K562 (cell line): ENCODE measurements around the gene SRBD1. TPM values are rescaled to one million over a fixed set of nuclear protein-coding genes. Genes with fewer than 3 reads are reported as not detected.

ENCODE experiments used
- ATF1 ChIP-seq, 2 experiments: fragments of 450-650 bp in 1 of 2; IDR thresholded peaks; 2 replicates each; pipeline ENCODE4 v1.6.1; 2016; ENCODE audit warnings: missing compliant biosample characterization in 1 of 2, missing genetic modification characterization in 1 of 2
- BCLAF1 ChIP-seq, 2 experiments: fragments of 450-650 bp in 1 of 2; IDR thresholded peaks; 2 replicates each; pipeline ENCODE4 v1.6.1; 2011 to 2017; ENCODE audit warnings: low read depth in 2 of 2, antibody characterized with exemption in 1 of 2, borderline replicate concordance in 1 of 2, low read length in 1 of 2, mild to moderate bottlenecking in 1 of 2, mixed read lengths in 1 of 2; ENCODE audit not compliant: control insufficient read depth in 1 of 2
- BCOR ChIP-seq: fragments of 450-650 bp; IDR thresholded peaks from 2 replicates; pipeline ENCODE4 v1.6.1; 2016
- CHD4 ChIP-seq: fragments of 200-600 bp; sonication (generic); IDR thresholded peaks from 3 replicates; pipeline ENCODE4 v1.6.1; 2012; ENCODE audit warnings: low read depth, mild to moderate bottlenecking, mixed read lengths, low read length, inconsistent platforms; ENCODE audit not compliant: insufficient read depth, insufficient replicate concordance, poor library complexity, severe bottlenecking
- DACH1 ChIP-seq: fragments of 450-650 bp; IDR thresholded peaks from 2 replicates; pipeline ENCODE4 v1.6.1; 2018; ENCODE audit not compliant: partially characterized antibody
- DEAF1 ChIP-seq: fragments of 450-650 bp; formaldehyde crosslinking; IDR thresholded peaks from 2 replicates; pipeline ENCODE4 v1.4.0; 2020; ENCODE audit warnings: mild to moderate bottlenecking, moderate library complexity
- ELF1 ChIP-seq: fragments of 200-800 bp; sonication (Bioruptor generic); IDR thresholded peaks from 2 replicates; pipeline ENCODE4 v1.6.1; 2016; ENCODE audit warnings: missing genetic modification characterization, missing compliant biosample characterization
- EZH2 ChIP-seq: IDR thresholded peaks from 2 replicates; pipeline ENCODE4 v1.6.1; 2012; ENCODE audit warnings: low read depth, mild to moderate bottlenecking, inconsistent platforms, low read length, borderline replicate concordance
- HDAC1 ChIP-seq, 2 experiments: fragments of 450-650 bp; IDR thresholded peaks; 2 replicates each; pipeline ENCODE4 v1.6.1; 2016 to 2017; ENCODE audit warnings: inconsistent platforms in 1 of 2, mild to moderate bottlenecking in 1 of 2, moderate library complexity in 1 of 2
- POLR2AphosphoS2 ChIP-seq: IDR thresholded peaks from 2 replicates; pipeline ENCODE4 v1.6.1; 2012; ENCODE audit warnings: low read length, improper control_type of control experiment
- RBM14 ChIP-seq: fragments of 200-400 bp; formaldehyde crosslinking; IDR thresholded peaks from 2 replicates; pipeline ENCODE4 v1.6.1; 2018; ENCODE audit warnings: low read depth, mild to moderate bottlenecking, low read length, moderate library complexity, borderline replicate concordance; ENCODE audit not compliant: insufficient read depth
- SNRNP70 ChIP-seq: fragments of 200-400 bp; formaldehyde crosslinking; optimal IDR thresholded peaks from 2 replicates; pipeline ENCODE3; 2017; ENCODE audit warnings: low read depth, low read length
- TSC22D4 ChIP-seq: fragments of 450-650 bp; IDR thresholded peaks from 2 replicates; pipeline ENCODE4 v1.6.1; 2016; ENCODE audit warnings: missing genetic modification characterization, missing biosample characterization, control low read depth
- ZNF175 ChIP-seq: fragments of 200-800 bp; sonication (Bioruptor generic); IDR thresholded peaks from 2 replicates; pipeline ENCODE4 v1.6.1; 2016; ENCODE audit warnings: low read depth, mild to moderate bottlenecking, missing genetic modification characterization, missing compliant biosample characterization
- ZNF217 ChIP-seq: sonication (generic); formaldehyde crosslinking; IDR thresholded peaks from 2 replicates; pipeline ENCODE4 v1.8.0; 2022; ENCODE audit warnings: mild to moderate bottlenecking, missing genetic modification reagents
- polyA plus RNA-seq, 8 experiments: library from polyadenylated mRNA; depleted of rRNA in 4 of 8; stranded (reverse) in 5 of 8; unstranded in 3 of 8; fragments of >200 nt; fragmentation: Nextera tagmentation in 2 of 8; fragmentation: Illumina TruSeq in 1 of 8; extraction: Ambion mirVana in 2 of 8; extraction: Trizol in 1 of 8; gene quantifications; 2 replicates each; pipeline versions ENCODE4 v1.2.1 to v1.2.3, GENCODE V29; 2011 to 2014; ENCODE audit warnings: inconsistent platforms in 1 of 8, missing spikeins in 1 of 8
- total RNA-seq, 7 experiments: library from RNA; depleted of rRNA in 6 of 7; stranded (reverse); fragments of >200 nt in 6 of 7; fragmentation: Illumina TruSeq in 2 of 7; extraction: Trizol in 2 of 7; gene quantifications; 2 replicates each; pipeline versions ENCODE4 v1.2.1 to v1.2.3, GENCODE V29; 2011 to 2021; ENCODE audit warnings: low replicate concordance in 1 of 7
- TF ChIP-seq, protein P1 (sequence below): sonication (generic); formaldehyde crosslinking; IDR thresholded peaks from 2 replicates; pipeline ENCODE4 v1.5.0; 2020; ENCODE audit warnings: missing genetic modification reagents
- TF ChIP-seq, protein P2 (sequence below): fragments of 250-450 bp; sonication (Bioruptor Pico); IDR thresholded peaks from 2 replicates; pipeline ENCODE4 v1.4.0; 2020; ENCODE audit warnings: mild to moderate bottlenecking, moderate library complexity

SRBD1 gene
- total and polyA plus RNA-seq, 9 of the 15 experiments (the other 6 are each of a cell fraction or from before 2014, with no cell fraction given): 6.9 to 23.2 (median 14.7) TPM

DNA sequence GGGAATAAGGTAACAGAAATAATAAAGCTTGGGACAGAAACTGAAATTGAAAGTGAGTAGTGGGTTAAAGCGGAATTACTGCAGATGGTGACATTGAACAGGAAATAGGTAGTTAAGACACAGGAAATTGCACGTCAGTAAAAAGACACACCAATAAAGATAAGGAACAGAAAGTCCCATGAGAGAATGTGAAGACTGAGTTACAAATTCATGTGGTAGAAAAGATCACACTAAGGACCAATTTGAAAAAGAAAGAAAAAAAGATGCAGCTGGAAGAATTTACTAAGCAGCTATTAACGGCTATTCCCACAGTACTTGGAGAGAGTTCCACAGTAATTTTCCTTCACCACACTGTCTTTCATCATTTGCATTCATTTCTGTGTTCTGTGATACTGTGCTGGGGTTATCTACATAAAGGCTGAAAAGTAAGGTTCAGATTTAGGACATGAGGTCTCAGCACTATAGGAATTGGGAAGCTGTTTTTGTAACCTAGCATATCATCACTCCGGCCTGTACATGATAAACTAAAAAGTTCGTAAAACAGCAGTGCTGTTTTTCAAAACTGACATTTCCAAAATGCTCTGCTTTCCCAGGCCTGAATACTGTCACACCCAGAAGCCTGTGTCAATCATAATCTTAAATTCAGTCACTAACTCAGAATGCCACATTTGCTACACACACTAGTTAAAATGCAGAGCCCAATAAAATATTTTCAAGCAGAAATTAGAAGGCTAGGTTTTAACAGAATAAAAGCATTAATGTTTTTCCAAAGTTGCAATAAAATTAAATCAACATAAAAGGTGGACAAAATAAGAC lies 42.9 kb downstream of the SRBD1 start (continued):
- no peak for TF ChIP-seq BCLAF1 (IDR thresholded peaks at IDR 0.05; ENCODE audit: borderline replicate concordance in 1 of 2, control insufficient read depth in 1 of 2, low read depth in 2 of 2, low read length in 1 of 2)
- no peak for TF ChIP-seq ZNF217 (CRISPR knock-in tag)
- no peak for TF ChIP-seq RBM14
- TF ChIP-seq POLR2AphosphoS2: no peak
- TF ChIP-seq, protein P1, sequence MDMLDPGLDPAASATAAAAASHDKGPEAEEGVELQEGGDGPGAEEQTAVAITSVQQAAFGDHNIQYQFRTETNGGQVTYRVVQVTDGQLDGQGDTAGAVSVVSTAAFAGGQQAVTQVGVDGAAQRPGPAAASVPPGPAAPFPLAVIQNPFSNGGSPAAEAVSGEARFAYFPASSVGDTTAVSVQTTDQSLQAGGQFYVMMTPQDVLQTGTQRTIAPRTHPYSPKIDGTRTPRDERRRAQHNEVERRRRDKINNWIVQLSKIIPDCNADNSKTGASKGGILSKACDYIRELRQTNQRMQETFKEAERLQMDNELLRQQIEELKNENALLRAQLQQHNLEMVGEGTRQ (CRISPR knock-in tag): no peak
- no peak for TF ChIP-seq TSC22D4 (tag)
- no peak for TF ChIP-seq EZH2
- no peak for TF ChIP-seq HDAC1 (IDR thresholded peaks at IDR 0.05)
- TF ChIP-seq ZNF175 (CRISPR knock-in tag): no peak
- no peak for TF ChIP-seq BCOR
- peak; percentile 49; the same call in 1 of the 2 replicates for TF ChIP-seq ELF1
- TF ChIP-seq DACH1: no peak
- TF ChIP-seq, protein P2, sequence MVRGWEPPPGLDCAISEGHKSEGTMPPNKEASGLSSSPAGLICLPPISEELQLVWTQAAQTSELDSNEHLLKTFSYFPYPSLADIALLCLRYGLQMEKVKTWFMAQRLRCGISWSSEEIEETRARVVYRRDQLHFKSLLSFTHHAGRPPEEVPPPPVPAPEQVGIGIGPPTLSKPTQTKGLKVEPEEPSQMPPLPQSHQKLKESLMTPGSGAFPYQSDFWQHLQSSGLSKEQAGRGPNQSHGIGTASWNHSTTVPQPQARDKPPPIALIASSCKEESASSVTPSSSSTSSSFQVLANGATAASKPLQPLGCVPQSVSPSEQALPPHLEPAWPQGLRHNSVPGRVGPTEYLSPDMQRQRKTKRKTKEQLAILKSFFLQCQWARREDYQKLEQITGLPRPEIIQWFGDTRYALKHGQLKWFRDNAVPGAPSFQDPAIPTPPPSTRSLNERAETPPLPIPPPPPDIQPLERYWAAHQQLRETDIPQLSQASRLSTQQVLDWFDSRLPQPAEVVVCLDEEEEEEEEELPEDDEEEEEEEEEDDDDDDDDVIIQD (CRISPR knock-in tag): no peak
- no peak for TF ChIP-seq DEAF1
- no peak for TF ChIP-seq ATF1 (CRISPR knock-in tag; IDR thresholded peaks at IDR 0.05)
- peak; percentile 48; the same call in 1 of the 2 replicates for TF ChIP-seq ATF1 (tag; IDR thresholded peaks at IDR 0.05)
- no peak for TF ChIP-seq CHD4
- no peak for TF ChIP-seq SNRNP70
